Muscle layer of duodenum (tissue), 2 donors: ENCODE measurements around the gene UBE2M.
"Not testable (repeated sequence)": the region's sequence is repeated elsewhere in the genome, so short reads cannot be mapped to it uniquely, and the experiment has no call there.

ENCODE experiments used
- H3K27ac ChIP-seq: one replicate; pipeline ENCODE4 v1.7.0; 2013; ENCODE audit warnings: mild to moderate bottlenecking, low read length
- H3K27me3 ChIP-seq: one replicate; pipeline ENCODE4 v1.7.0; 2013; ENCODE audit warnings: low read depth, mild to moderate bottlenecking, control low read depth, low read length
- H3K36me3 ChIP-seq, 2 donors: one replicate each; pipeline ENCODE4 v1.7.0; 2013; ENCODE audit warnings: low read length in 2 of 2, control low read depth in 1 of 2, mild to moderate bottlenecking in 1 of 2; ENCODE audit not compliant: insufficient read depth in 2 of 2, control insufficient read depth in 1 of 2
- H3K4me1 ChIP-seq, 2 donors: one replicate each; pipeline ENCODE4 v1.7.0; 2013; ENCODE audit warnings: low read length in 2 of 2, mild to moderate bottlenecking in 2 of 2, control low read depth in 1 of 2, moderate library complexity in 1 of 2; ENCODE audit not compliant: insufficient read depth in 2 of 2, control insufficient read depth in 1 of 2
- H3K4me3 ChIP-seq, 2 donors: one replicate each; pipeline ENCODE4 v1.7.0; 2013; ENCODE audit warnings: low read length in 2 of 2, low read depth in 1 of 2, mild to moderate bottlenecking in 1 of 2
- H3K9me3 ChIP-seq, 2 donors: one replicate each; pipeline ENCODE4 v1.7.0; 2013; ENCODE audit warnings: low read length in 2 of 2, control low read depth in 1 of 2, mild to moderate bottlenecking in 1 of 2; ENCODE audit not compliant: control insufficient read depth in 1 of 2
- donor health status: healthy.

UBE2M gene

DNA sequence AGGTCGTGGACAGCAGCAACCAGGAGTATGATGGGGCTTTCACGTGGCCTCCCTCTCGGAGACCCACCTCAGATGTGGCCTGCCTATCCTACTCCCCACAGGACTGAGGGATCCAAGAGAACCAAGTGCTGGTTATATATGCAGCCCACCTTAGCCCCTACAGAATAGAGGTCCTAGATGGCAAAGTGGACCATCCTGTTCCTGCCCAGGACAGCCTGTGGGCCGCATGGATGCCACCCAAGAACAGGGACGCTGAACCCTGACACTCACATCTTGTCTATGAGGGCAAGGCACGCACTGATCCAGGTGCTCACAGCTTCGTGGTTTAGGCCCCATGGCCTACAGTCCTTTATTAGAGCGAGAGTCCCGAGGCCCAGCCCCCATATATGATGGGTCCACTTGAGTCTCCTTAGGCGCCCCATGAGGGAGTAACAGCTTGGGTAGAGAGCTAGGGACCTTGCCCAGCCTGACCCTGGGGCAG lies 45.2 kb downstream of the UBE2M start:
- Histone ChIP-seq H3K4me1 (peaks cover 8 to 37% of the 10 kb centered on the region in 2 donors), H3K36me3 (peaks cover 7 to 19% of the 10 kb centered on the region in 2 donors), H3K27ac (no peak overlapping the region), H3K27me3 (no peaks in the 10 kb centered on the region), H3K9me3 (no peaks in the 10 kb centered on the region), H3K4me3 (peak overlapping the region in 1 of 2 donors; percentile 43)

DNA sequence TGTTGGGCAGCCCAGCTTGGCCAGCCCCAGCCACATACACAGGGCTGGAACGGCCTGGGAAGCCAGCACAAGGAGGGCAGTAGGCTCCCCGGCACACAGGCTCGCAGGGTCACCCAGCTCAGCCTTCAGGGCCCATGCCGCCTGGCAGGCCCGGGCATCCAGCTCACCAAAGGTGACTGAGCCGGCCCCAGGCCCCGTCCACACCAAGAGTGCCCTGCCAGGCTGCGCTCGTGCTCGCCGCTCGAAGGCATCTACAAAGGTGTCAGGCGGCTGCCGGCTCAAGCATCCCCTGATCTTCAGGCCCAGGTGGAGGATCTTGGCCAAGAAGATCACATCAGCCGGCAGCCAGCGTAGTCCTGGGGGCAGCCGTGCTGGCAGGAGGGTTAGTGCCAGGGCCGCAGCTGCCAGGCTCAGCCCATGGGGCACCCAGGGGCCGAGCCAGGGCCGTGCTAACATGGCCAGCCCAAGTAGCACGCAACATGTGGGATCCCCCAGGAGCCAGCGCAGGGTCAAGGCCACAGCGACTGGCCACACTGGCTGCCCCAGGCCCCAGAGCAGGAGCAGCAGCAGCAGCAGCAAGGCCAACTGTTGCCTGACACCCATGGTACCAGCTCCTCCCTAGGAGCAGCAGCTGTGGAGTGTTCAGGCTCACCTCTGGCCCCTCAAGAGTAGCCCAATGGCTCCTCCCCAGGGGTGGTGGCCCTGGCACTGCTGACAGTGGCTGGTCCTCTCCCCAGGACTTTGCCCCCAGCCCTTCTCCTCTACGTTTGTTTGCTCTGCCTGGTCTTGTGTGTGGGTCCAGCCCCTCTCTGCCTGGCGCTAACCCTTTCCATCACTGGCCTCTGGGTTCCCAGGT lies 46.8 kb downstream of the UBE2M start, which contains the start of gene SLC27A5:
SLC27A5 (minus strand) TSS at position 640 of the 856 bp plus-strand sequence; CDS start at position 603, 37 bp downstream.
- no peak within 1 kb of the TSS for H3K4me3 ChIP-seq
- H3K27ac ChIP-seq: no peak within 1 kb of the TSS
- peaks cover 7 to 11% of the 10 kb centered on the region in 2 donors for H3K36me3 ChIP-seq
- H3K27me3 ChIP-seq: no peaks in the 10 kb centered on the region
- H3K4me1 ChIP-seq: peaks cover 4 to 21% of the 10 kb centered on the region in 2 donors
- no peaks in the 10 kb centered on the region for H3K9me3 ChIP-seq

GRCh38 chr19:58510084-58510862 lies 48.1 kb downstream of the UBE2M start:
- H3K27me3 ChIP-seq: no peaks in the 10 kb centered on the region
- H3K4me3 ChIP-seq: no peak overlapping the region
- peaks cover 4 to 12% of the 10 kb centered on the region in 2 donors for H3K4me1 ChIP-seq
- no peak overlapping the region for H3K27ac ChIP-seq
- peaks cover 0 to 1% of the 10 kb centered on the region in 2 donors for H3K36me3 ChIP-seq
- no peaks in the 10 kb centered on the region for H3K9me3 ChIP-seq

DNA sequence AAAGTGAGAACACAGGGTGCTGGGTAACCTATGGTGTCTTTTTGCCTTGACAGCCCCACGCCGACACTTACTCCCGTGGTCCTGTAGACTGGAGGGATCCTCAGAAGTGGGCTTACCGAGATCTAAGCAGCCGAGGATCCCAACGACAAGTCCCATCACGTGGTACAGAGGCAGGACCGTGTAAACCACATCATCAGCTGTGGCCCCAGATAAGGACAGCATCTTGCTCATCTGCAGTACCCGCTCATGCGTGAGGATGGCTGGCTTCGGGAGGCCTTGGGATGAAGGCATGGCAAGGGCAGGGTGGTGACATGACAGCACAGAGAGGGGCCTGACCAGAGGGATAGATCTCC lies 48.7 kb downstream of the UBE2M start:
- Histone ChIP-seq H3K27ac (no peak overlapping the region), H3K4me3 (no peak overlapping the region), H3K9me3 (no peaks in the 10 kb centered on the region), H3K36me3 (no peaks in the 10 kb centered on the region), H3K27me3 (no peaks in the 10 kb centered on the region), H3K4me1 (peaks cover 4 to 11% of the 10 kb centered on the region in 2 donors)

GRCh38 chr19:58507602-58508223 lies 50.7 kb downstream of the UBE2M start:
- not testable (repeated sequence) for H3K9me3 ChIP-seq, H3K27ac ChIP-seq, H3K36me3 ChIP-seq, H3K27me3 ChIP-seq, H3K4me1 ChIP-seq, H3K4me3 ChIP-seq
